Body of pancreas (tissue), 4 donors: ENCODE data around the gene WFDC9.

Experiments
- CTCF ChIP-seq, 7 experiments: fragments of 450-650 bp in 4 of 7; fragments of 200-600 bp in 3 of 7; sonication (generic) in 3 of 7; IDR thresholded peaks; one replicate each; pipeline ENCODE4 v1.5.1; 2016 to 2019; ENCODE audit warnings: antibody characterized with exemption in 7 of 7
- POLR2A ChIP-seq, 3 donors: fragments of 450-650 bp; IDR thresholded peaks; one replicate each; pipeline ENCODE4 v1.6.1; 2016; ENCODE audit warnings: antibody characterized with exemption in 3 of 3, mild to moderate bottlenecking in 2 of 3

GRCh38 chr20:45595235-45595634 lies 35.8 kb downstream of the WFDC9 start:
- TF ChIP-seq CTCF (IDR thresholded peaks at IDR 0.05) (no peak), POLR2A (IDR thresholded peaks at IDR 0.05) (no peak)
